Naive thymus-derived CD8-positive, alpha-beta T cell (primary cell): ENCODE results near the gene ZFAND5. TPM values are rescaled to one million over a fixed set of nuclear protein-coding genes. Genes with fewer than 3 reads are reported as not detected.
A peak's percentile ranks its signal among the peaks of the same experiment; 100 is the strongest.

Experiments
- ATAC-seq, 2 donors: fragments of 150-1000 bp; cut with Tn5 transposase in 1 of 2; sonication (Bioruptor Pico), chemical (Tn5 transposase) in 1 of 2; 1 replicate in 1 of 2; 2 replicates in 1 of 2; pipeline ENCODE4 v1.10.0; 2021; ENCODE audit warnings: mild to moderate bottlenecking in 2 of 2, moderate library complexity in 2 of 2
- POLR2A ChIA-PET: fragments of 350-600 bp; sonication (Branson Sonifier 250); formaldehyde crosslinking; loops from one replicate; lab custom pipeline; 2021; ENCODE audit warnings: antibody characterized with exemption; lab: Charles Lee
- DNase-seq, 10 donors: peaks; one replicate each; pipeline versions ENCODE4 v3.0.0 to v3.0.0-alpha.2; 2020 to 2022
- H3K27ac Mint-ChIP-seq, 10 donors: one replicate each; pipeline ENCODE4 v1.8.0; 2020 to 2022; ENCODE audit warnings: mild to moderate bottlenecking in 10 of 10, mixed read lengths in 10 of 10, moderate library complexity in 4 of 10, inconsistent platforms in 1 of 10
- H3K27me3 Mint-ChIP-seq, 5 donors: one replicate each; pipeline ENCODE4 v1.8.0; 2021 to 2022; ENCODE audit warnings: mixed read lengths in 5 of 5
- H3K36me3 Mint-ChIP-seq, 3 donors: one replicate each; pipeline ENCODE4 v1.8.0; 2020 to 2022; ENCODE audit warnings: mixed read lengths in 3 of 3, mild to moderate bottlenecking in 2 of 3, inconsistent platforms in 1 of 3
- H3K4me1 Mint-ChIP-seq, 4 donors: one replicate each; pipeline ENCODE4 v1.8.0; 2021 to 2022; ENCODE audit warnings: mixed read lengths in 4 of 4
- H3K4me3 Mint-ChIP-seq, 10 donors: one replicate each; pipeline ENCODE4 v1.8.0; 2020 to 2022; ENCODE audit warnings: mild to moderate bottlenecking in 10 of 10, mixed read lengths in 10 of 10, moderate library complexity in 6 of 10, inconsistent platforms in 1 of 10
- H3K9me3 Mint-ChIP-seq, 9 donors: one replicate each; pipeline ENCODE4 v1.8.0; 2020 to 2022; ENCODE audit warnings: mixed read lengths in 9 of 9, mild to moderate bottlenecking in 3 of 9, inconsistent platforms in 1 of 9, moderate library complexity in 1 of 9
- polyA plus RNA-seq, 3 donors: library from polyadenylated mRNA; unstranded; fragments of 300-500 nt; fragmentation: Illumina TruSeq; gene quantifications; one replicate each; pipeline ENCODE4 v1.2.3, GENCODE V29; 2021
- total RNA-seq, 8 experiments: library from RNA in 2 of 8; stranded (reverse) in 2 of 8; gene quantifications; one replicate each; pipeline ENCODE4 v1.2.3 and lab custom pipeline; 2021 to 2026

The ZFAND5 gene
- total and polyA plus RNA-seq, 5 experiments from 2014 or later, result 47.2 to 153 (median 70.8) TPM

DNA sequence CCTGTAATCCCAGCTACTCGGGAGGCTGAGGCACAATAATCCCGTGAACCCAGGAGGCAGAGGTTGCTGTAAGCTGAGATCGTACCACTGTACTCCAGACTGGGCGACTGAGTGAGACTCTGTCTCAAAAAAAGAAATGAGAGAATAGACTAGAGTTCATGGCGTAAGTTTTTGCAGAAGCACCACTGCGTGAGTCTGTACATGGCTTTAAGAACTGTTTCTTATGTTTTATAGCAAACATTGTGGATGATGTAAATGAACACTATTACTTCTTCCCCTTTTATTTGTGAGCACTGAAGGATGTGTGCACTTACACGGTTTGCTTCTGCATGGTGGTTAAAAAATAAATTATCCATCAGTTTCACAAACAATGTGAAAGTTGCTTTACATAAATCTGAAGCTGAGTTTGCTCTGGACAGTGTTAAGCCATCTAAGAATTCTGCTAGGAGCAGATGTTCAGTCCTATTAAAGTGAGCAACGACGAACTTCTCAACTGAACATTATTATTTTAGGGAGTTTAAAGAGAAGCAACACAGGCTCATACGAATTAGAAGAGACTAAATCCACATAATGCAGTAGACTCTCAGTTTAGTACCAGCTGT is 52.5 kb downstream of the ZFAND5 start:
- no peak overlapping the region for H3K4me3 Mint-ChIP-seq
- POLR2A ChIA-PET, result no interaction called here
- H3K27ac Mint-ChIP-seq, result no peak overlapping the region
- H3K27me3 Mint-ChIP-seq, result peaks cover 0 to 4% (median 0%) of the 10 kb centered on the region in 5 donors
- H3K36me3 Mint-ChIP-seq, result no peaks in the 10 kb centered on the region
- H3K4me1 Mint-ChIP-seq, result peaks cover 0 to 34% (median 0%) of the 10 kb centered on the region in 4 donors
- H3K9me3 Mint-ChIP-seq, result no peaks in the 10 kb centered on the region
- DNase-seq (no peak), ATAC-seq (no peak)

- ATAC-seq (no peak), DNase-seq (no peak)
- Mint-ChIP-seq H3K27me3 (no peaks in the 10 kb centered on the region), H3K27ac (no peak overlapping the region), H3K9me3 (no peaks in the 10 kb centered on the region), H3K36me3 (no peaks in the 10 kb centered on the region), H3K4me1 (peaks cover 0 to 49% (median 7%) of the 10 kb centered on the region in 4 donors), H3K4me3 (no peak overlapping the region)
- POLR2A ChIA-PET, result interaction anchor here (0.7 kb wide), 2 partner anchors 75 to 221 kb away, joined by 4 to 8 read pairs; no protein-coding TSS in a partner anchor
These were observed 55.5 kb downstream of the ZFAND5 start for GRCh38 chr9:72309364-72310133.

- ATAC-seq (no peak), DNase-seq (no peak)
- Mint-ChIP-seq H3K27ac (peak overlapping the region in 1 of 10 donors; percentile 17), H3K27me3 (no peaks in the 10 kb centered on the region), H3K9me3 (no peaks in the 10 kb centered on the region), H3K4me3 (peak overlapping the region in 1 of 10 donors; percentile 45), H3K4me1 (peaks cover 0 to 61% (median 9%) of the 10 kb centered on the region in 4 donors), H3K36me3 (no peaks in the 10 kb centered on the region)
- POLR2A ChIA-PET, result no interaction called here
These were observed 58.2 kb downstream of the ZFAND5 start for GRCh38 chr9:72306761-72307160.

DNA sequence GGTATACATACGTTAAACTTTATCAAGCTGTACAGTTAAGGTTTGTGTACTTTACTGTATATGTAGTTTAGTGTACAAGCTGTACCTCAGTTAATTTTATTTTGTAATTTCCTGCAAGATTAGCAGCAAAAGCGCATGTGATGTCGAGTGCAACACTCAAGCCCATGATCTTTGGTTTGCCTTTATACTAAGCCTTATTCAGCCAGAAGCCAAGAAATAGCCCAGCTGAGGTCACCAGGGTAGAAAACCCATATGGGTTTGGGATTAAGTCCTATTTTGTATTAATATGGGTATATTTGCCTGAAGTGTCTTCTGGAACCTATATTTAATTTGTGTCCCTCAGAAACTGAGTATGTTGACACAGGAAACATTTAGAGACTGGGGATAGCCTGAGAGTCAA is 59.3 kb downstream of the ZFAND5 start:
- Mint-ChIP-seq H3K27ac (peak overlapping the region in 1 of 10 donors; percentile 76), H3K9me3 (no peaks in the 10 kb centered on the region), H3K4me1 (peaks cover 0 to 63% (median 9%) of the 10 kb centered on the region in 4 donors), H3K36me3 (no peaks in the 10 kb centered on the region), H3K4me3 (peak overlapping the region in 1 of 10 donors; percentile 80), H3K27me3 (no peaks in the 10 kb centered on the region)
- DNase-seq, result no peak
- POLR2A ChIA-PET, result interaction anchor here (1.3 kb wide), 1 partner anchor 59 kb away, joined by 5 read pairs; the partner anchor contains the start of gene ZFAND5
- no peak for ATAC-seq

DNA sequence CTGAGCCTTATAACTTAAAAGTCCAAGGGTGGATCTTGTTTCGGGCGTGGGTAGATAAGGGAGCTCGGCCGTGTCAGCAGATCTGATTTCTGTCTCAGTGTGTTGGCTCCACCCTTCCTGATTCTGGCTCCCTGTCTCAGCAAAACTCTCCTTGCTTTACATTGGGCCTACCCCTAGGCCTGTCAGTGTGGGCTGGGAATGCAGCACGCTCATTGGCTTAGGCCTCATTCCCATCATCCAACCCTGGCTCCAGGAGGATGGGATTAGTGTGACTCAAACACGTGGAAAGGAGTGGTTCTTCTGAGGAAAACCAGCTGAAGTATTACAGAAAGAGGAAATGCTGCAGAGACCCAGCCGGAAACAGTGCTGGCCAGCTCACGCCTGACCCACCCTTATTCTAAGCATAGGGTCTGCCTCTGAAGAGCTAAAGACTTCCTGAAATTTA is 59.9 kb downstream of the ZFAND5 start:
- Mint-ChIP-seq H3K9me3 (no peaks in the 10 kb centered on the region), H3K36me3 (no peaks in the 10 kb centered on the region), H3K27me3 (no peaks in the 10 kb centered on the region), H3K27ac (peak overlapping the region in 4 of 10 donors; percentile 1 to 76 (median 50)), H3K4me3 (peak overlapping the region in 6 of 10 donors; percentile 6 to 80 (median 12)), H3K4me1 (peaks cover 0 to 67% (median 9%) of the 10 kb centered on the region in 4 donors)
- DNase-seq (peak in 1 of 10 donors; percentile 2), ATAC-seq (peak in 1 of 2 donors; percentile 44)
- POLR2A ChIA-PET, result interaction anchor here (1.3 kb wide), 1 partner anchor 60 kb away, joined by 5 read pairs; the partner anchor contains the start of gene ZFAND5

- peak overlapping the region in 5 of 10 donors; percentile 1 to 76 (median 36) for H3K27ac Mint-ChIP-seq
- DNase-seq, result no peak
- peaks cover 0 to 61% (median 9%) of the 10 kb centered on the region in 4 donors for H3K4me1 Mint-ChIP-seq
- POLR2A ChIA-PET, result interaction anchor here (1.3 kb wide), 1 partner anchor 60 kb away, joined by 5 read pairs; the partner anchor contains the start of gene ZFAND5
- ATAC-seq, result no peak
- H3K36me3 Mint-ChIP-seq, result no peaks in the 10 kb centered on the region
- H3K9me3 Mint-ChIP-seq, result no peaks in the 10 kb centered on the region
- H3K4me3 Mint-ChIP-seq, result peak overlapping the region in 2 of 10 donors; percentile 6 to 80
- H3K27me3 Mint-ChIP-seq, result no peaks in the 10 kb centered on the region
These were observed 60.5 kb downstream of the ZFAND5 start for GRCh38 chr9:72304538-72304937.

Other genes with a start within 250 kb of the ZFAND5 start
- not detected for gene GDA, start 215.8 kb downstream of the ZFAND5 start, total RNA-seq
- not detected for gene GDA, start 215.8 kb downstream of the ZFAND5 start, polyA plus RNA-seq
- gene TMC1, start 156.4 kb upstream of the ZFAND5 start, total RNA-seq, result not detected
- not detected for gene TMC1, start 156.4 kb upstream of the ZFAND5 start, polyA plus RNA-seq